GM10266 (cell line): ENCODE measurements around the gene SNX7.
A peak's percentile ranks its signal among the peaks of the same experiment; 100 is the strongest.

Experiments used
- DNase-seq: peaks from one replicate; pipeline ENCODE4 v3.0.0; 2012; ENCODE audit errors: extremely low spot score
- CTCF ChIP-seq: IDR thresholded peaks from 2 replicates; pipeline ENCODE4 v1.5.1; 2012; ENCODE audit warnings: mild to moderate bottlenecking, low read depth; ENCODE audit not compliant: control insufficient read depth, insufficient read depth; ENCODE audit errors: missing control alignments

Gene SNX7

GRCh38 chr1:98792123-98792522, 130.6 kb downstream of the SNX7 start:
- no peak for DNase-seq
- no peak for TF ChIP-seq CTCF

GRCh38 chr1:98793136-98793535, 131.6 kb downstream of the SNX7 start:
- TF ChIP-seq CTCF, result no peak
- DNase-seq, result no peak

DNA sequence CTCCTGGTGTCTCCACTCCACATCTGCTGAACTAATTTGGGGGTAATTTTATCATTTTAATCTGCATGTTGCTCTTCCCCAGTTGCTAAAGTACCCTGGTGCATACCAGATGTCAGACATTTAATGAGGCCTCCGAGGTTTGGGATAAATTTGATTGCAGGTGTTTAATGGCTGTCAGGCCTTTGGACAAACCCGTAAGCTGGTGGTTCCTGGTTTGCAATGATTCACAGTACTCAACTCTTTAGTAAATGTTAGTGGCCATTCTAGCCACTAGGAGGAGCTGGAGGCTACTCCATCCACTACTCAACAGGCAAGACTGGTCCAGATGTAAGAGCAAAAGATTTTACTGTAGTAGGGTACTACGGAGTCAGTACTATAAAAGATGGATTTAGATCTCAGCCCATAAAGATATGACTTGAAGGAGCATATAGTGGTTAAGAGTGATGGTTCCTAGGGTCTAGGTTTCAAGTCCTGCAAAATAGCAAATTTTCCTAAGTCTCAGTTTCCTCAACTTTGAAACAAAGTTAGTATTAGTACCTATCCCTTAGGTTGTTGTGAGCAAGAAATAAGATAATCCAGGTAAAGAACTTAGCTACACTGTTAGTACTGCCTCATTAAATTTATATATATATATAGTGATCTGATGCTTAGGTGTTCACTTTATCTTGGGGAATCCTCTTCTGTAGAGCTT, 132.8 kb downstream of the SNX7 start:
- TF ChIP-seq CTCF, result peak; percentile 74
- peak; percentile 43 for DNase-seq

DNA sequence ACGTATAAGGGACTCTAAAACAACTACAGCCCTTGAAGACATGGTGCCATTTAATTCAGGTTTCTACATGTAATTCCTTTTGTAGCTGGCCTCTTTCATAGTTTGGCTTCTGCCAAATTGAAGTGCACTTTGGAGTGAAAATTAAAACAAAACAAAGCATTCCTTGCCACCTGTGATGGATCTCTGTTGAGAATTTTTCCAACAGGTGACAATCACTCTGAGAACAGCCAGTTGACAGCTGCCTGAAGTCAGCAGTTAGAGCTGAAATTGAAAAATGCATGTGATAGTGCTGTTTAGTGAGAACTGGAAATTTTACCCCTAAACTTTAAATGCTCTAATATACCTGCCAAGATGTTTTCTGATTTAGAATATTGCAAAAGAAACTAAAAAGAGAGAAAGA, 134.5 kb downstream of the SNX7 start:
- no peak for TF ChIP-seq CTCF
- no peak for DNase-seq

DNA sequence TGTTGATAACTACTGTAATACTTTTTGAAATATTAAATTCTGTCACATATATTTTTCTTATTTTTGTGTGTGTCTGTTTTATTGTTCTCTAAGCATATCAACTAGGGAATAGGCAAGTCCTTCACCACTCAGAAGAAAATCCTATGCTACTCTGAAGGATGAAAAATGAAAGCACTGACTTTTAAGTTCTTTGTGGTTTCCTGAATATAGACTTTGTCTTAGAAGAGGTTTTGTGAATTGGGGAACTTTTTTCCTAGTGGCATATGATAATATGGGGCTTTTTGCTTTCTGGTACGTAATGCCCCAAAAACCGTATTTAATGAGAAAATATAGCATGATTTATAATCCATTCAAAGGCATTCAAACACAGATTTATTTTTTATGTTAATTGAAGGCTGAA, 136.0 kb downstream of the SNX7 start:
- no peak for TF ChIP-seq CTCF
- no peak for DNase-seq
